HEK293 (cell line): ENCODE results near the gene STX10.

Experiments used
- GLIS2 ChIP-seq: fragments of 450-650 bp; formaldehyde crosslinking; IDR thresholded peaks from 2 replicates; pipeline ENCODE4 v1.5.1; 2016; ENCODE audit warnings: missing biosample characterization, missing genetic modification characterization
- IKZF3 ChIP-seq: fragments of 450-650 bp; IDR thresholded peaks from 2 replicates; pipeline ENCODE4 v1.5.0; 2018; ENCODE audit warnings: missing biosample characterization, mild to moderate bottlenecking, missing genetic modification characterization, moderate library complexity
- KLF16 ChIP-seq: fragments of 450-650 bp; formaldehyde crosslinking; IDR thresholded peaks from 2 replicates; pipeline ENCODE4 v1.5.1; 2017; ENCODE audit warnings: missing biosample characterization, missing genetic modification characterization
- KLF17 ChIP-seq: fragments of 450-650 bp; formaldehyde crosslinking; IDR thresholded peaks from 2 replicates; pipeline ENCODE4 v1.5.1; 2016; ENCODE audit warnings: missing biosample characterization, missing genetic modification characterization
- KLF9 ChIP-seq: fragments of 450-650 bp; formaldehyde crosslinking; IDR thresholded peaks from 2 replicates; pipeline ENCODE4 v1.5.1; 2016; ENCODE audit warnings: missing biosample characterization, missing genetic modification characterization, low read depth
- MZF1 ChIP-seq: fragments of 450-650 bp; formaldehyde crosslinking; IDR thresholded peaks from 2 replicates; pipeline ENCODE4 v1.5.1; 2017; ENCODE audit warnings: missing biosample characterization, missing genetic modification characterization, borderline replicate concordance
- SP2 ChIP-seq: fragments of 450-650 bp; formaldehyde crosslinking; IDR thresholded peaks from 2 replicates; pipeline ENCODE4 v1.5.1; 2016; ENCODE audit warnings: missing biosample characterization, missing genetic modification characterization
- YY2 ChIP-seq: fragments of 450-650 bp; formaldehyde crosslinking; IDR thresholded peaks from 2 replicates; pipeline ENCODE4 v1.5.1; 2016; ENCODE audit warnings: missing biosample characterization, missing genetic modification characterization
- ZBTB10 ChIP-seq: fragments of 450-650 bp; formaldehyde crosslinking; IDR thresholded peaks from 2 replicates; pipeline ENCODE4 v1.5.1; 2016; ENCODE audit warnings: missing biosample characterization, missing genetic modification characterization
- ZBTB20 ChIP-seq: fragments of 450-650 bp; formaldehyde crosslinking; IDR thresholded peaks from 2 replicates; pipeline ENCODE4 v1.5.1; 2016; ENCODE audit warnings: missing biosample characterization, missing genetic modification characterization
- ZBTB44 ChIP-seq: fragments of 450-650 bp; IDR thresholded peaks from 2 replicates; pipeline ENCODE4 v1.5.1; 2018; ENCODE audit warnings: missing biosample characterization, mild to moderate bottlenecking, missing genetic modification characterization
- ZBTB48 ChIP-seq: fragments of 450-650 bp; formaldehyde crosslinking; IDR thresholded peaks from 2 replicates; pipeline ENCODE4 v1.5.1; 2016; ENCODE audit warnings: missing biosample characterization, missing genetic modification characterization
- ZFHX2 ChIP-seq: fragments of 450-650 bp; formaldehyde crosslinking; conservative IDR thresholded peaks from 2 replicates; pipeline ENCODE4 v1.5.1; 2016; ENCODE audit warnings: missing biosample characterization, missing genetic modification characterization
- ZFP69B ChIP-seq: fragments of 450-650 bp; formaldehyde crosslinking; IDR thresholded peaks from 2 replicates; pipeline ENCODE4 v1.5.1; 2016; ENCODE audit warnings: missing biosample characterization, missing genetic modification characterization
- ZIC2 ChIP-seq: fragments of 450-650 bp; formaldehyde crosslinking; IDR thresholded peaks from 2 replicates; pipeline ENCODE4 v1.5.1; 2016; ENCODE audit warnings: missing biosample characterization, missing genetic modification characterization
- ZNF23 ChIP-seq: fragments of 450-650 bp; formaldehyde crosslinking; IDR thresholded peaks from 2 replicates; pipeline ENCODE4 v1.5.1; 2016; ENCODE audit warnings: missing biosample characterization, missing genetic modification characterization, borderline replicate concordance
- ZNF324 ChIP-seq: fragments of 450-650 bp; formaldehyde crosslinking; IDR thresholded peaks from 2 replicates; pipeline ENCODE4 v1.5.1; 2016; ENCODE audit warnings: missing biosample characterization, missing genetic modification characterization
- ZNF626 ChIP-seq: fragments of 450-650 bp; sonication (Bioruptor Pico); formaldehyde crosslinking; IDR thresholded peaks from 2 replicates; pipeline ENCODE4 v1.5.1; 2018; ENCODE audit warnings: missing biosample characterization, missing genetic modification characterization, inconsistent platforms
- ZNF629 ChIP-seq: fragments of 450-650 bp; formaldehyde crosslinking; IDR thresholded peaks from 2 replicates; pipeline ENCODE4 v1.5.1; 2017; ENCODE audit warnings: missing biosample characterization, missing genetic modification characterization
- ZNF660 ChIP-seq: fragments of 450-650 bp; IDR thresholded peaks from 2 replicates; pipeline ENCODE4 v1.5.1; 2018; ENCODE audit warnings: missing biosample characterization, mild to moderate bottlenecking, missing genetic modification characterization
- TF ChIP-seq, protein P1 (sequence below): fragments of 450-650 bp; formaldehyde crosslinking; IDR thresholded peaks from 2 replicates; pipeline ENCODE4 v1.5.1; 2016; ENCODE audit warnings: missing biosample characterization, missing genetic modification characterization
- TF ChIP-seq, protein P2 (sequence below): fragments of 450-650 bp; formaldehyde crosslinking; IDR thresholded peaks from 2 replicates; pipeline ENCODE4 v1.5.1; 2016; ENCODE audit warnings: missing biosample characterization, missing genetic modification characterization

Gene STX10

DNA sequence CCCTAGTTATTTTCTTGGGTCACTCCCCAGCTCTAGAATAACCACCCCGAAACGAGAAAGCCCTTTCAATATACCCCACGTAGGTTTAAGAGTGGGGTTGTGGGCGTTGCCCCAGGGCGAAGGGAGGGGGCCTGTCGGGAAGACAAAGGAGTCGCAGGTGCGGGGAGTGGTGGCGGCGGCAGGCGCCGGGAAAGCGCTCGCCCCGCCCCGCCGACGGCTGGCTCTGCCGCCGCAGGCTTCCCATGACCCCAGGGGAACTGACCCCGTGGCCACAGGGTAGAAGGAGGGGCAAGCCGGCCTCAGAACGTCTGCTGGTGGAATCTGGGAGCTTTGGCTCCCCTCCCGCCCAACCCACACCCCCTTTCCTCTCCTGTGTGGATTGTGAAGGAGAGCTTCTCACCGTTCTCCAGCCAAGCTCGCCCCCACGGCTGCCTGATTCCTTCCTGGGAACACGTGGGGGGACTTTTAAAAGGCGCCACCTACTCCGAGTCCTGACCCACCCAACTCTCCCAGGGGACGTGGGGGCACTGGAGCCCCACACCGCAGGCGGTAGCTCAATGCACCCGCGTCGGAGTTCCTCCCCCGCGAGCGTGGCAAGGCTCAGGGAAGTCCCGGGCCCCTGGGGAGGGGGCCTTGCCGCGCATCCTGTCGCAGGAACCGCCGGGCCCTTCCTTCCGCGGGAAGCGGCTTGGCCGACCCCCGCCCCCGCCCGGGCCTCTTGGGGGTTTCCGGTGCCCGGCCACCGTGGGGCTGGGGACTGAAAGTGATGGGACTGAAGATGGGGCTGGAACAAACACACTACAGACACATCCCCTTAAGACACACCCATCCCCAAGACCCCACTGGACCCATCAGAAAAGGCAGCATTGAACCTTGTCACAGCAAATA, 5.5 kb upstream of the STX10 start (continued):
- TF ChIP-seq ZBTB10 (no peak), SP2 (tag by site-specific recombination) (peak; percentile 53), KLF9 (tag by site-specific recombination) (peak; percentile 29; the same call in 1 of the 2 replicates), ZNF324 (no peak; the same call in 1 of the 2 replicates), ZNF626 (tag by site-specific recombination) (no peak), YY2 (no peak), IKZF3 (tag by site-specific recombination) (peak; percentile 9; the same call in 1 of the 2 replicates), ZIC2 (tag by site-specific recombination) (0 out of 2 replicates have a peak, but pooled peaks have one; percentile 42), ZBTB44 (0 out of 2 replicates have a peak, but pooled peaks have one; percentile 8), KLF17 (tag by site-specific recombination) (peak; percentile 53; the same call in 1 of the 2 replicates), MZF1 (0 out of 2 replicates have a peak, but pooled peaks have one; percentile 6), ZBTB48 (tag by site-specific recombination) (no peak), ZNF23 (no peak), ZNF629 (tag by site-specific recombination) (no peak), ZBTB20 (tag by site-specific recombination) (peak; percentile 44; the same call in 1 of the 2 replicates), ZFHX2 (tag by site-specific recombination) (peak; percentile 97), ZNF660 (tag by site-specific recombination) (no peak), GLIS2 (tag by site-specific recombination) (peak; percentile 32; the same call in 1 of the 2 replicates), KLF16 (tag by site-specific recombination) (no peak), ZFP69B (tag by site-specific recombination) (no peak)
- TF ChIP-seq, protein P1, sequence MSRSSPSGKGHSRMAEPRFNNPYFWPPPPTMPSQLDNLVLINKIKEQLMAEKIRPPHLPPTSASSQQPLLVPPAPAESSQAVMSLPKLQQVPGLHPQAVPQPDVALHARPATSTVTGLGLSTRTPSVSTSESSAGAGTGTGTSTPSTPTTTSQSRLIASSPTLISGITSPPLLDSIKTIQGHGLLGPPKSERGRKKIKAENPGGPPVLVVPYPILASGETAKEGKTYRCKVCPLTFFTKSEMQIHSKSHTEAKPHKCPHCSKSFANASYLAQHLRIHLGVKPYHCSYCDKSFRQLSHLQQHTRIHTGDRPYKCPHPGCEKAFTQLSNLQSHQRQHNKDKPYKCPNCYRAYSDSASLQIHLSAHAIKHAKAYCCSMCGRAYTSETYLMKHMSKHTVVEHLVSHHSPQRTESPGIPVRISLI (tag by site-specific recombination): no peak
- TF ChIP-seq, protein P2, sequence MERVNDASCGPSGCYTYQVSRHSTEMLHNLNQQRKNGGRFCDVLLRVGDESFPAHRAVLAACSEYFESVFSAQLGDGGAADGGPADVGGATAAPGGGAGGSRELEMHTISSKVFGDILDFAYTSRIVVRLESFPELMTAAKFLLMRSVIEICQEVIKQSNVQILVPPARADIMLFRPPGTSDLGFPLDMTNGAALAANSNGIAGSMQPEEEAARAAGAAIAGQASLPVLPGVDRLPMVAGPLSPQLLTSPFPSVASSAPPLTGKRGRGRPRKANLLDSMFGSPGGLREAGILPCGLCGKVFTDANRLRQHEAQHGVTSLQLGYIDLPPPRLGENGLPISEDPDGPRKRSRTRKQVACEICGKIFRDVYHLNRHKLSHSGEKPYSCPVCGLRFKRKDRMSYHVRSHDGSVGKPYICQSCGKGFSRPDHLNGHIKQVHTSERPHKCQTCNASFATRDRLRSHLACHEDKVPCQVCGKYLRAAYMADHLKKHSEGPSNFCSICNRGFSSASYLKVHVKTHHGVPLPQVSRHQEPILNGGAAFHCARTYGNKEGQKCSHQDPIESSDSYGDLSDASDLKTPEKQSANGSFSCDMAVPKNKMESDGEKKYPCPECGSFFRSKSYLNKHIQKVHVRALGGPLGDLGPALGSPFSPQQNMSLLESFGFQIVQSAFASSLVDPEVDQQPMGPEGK (tag by site-specific recombination): peak; percentile 33; the same call in 1 of the 2 replicates
- TF ChIP-seq, all 188 proteins: peak for 16
